ENCODE data around the gene FGD5. TPM values are rescaled to one million over a fixed set of nuclear protein-coding genes. Genes with fewer than 3 reads are reported as not detected.

Gene FGD5
- total and polyA plus RNA-seq, 9 of the 15 experiments (the other 6 are each of a cell fraction or from before 2014, with no cell fraction given): 0.18 TPM; not detected in 8

DNA sequence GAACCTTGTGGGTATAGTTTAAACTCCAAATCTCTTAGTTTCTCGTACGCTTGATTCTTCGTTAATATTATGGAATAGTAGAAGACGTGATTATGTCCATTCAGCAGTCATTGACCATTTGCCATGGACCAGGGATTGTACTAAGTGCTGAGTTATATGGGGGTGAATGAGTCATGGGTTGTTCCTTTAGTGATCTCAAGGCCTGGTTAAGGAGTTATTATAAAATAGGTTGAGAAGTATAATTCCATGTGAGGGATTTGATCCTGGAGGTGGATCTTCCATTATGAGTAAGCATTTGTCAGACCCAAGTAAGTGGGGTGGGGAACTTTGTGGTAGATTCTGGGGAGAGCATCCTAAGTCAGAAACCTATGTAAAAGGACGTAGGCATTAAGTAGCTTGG lies 144.0 kb downstream of the FGD5 start:
- in situ Hi-C loops (cut with MboI) (no loop called here), intact Hi-C loops (cut with micrococcal nuclease) (no loop called here)
- Histone ChIP-seq H3K27me3 (ENCODE audit: control insufficient read depth in 2 of 2, insufficient read depth in 2 of 2, low read length in 2 of 2) (no peaks in the 10 kb centered on the region), H3K27ac (ENCODE audit: extremely low read depth, low read depth, low read length) (no peak overlapping the region), H3K79me2 (ENCODE audit: control insufficient read depth, insufficient read depth, low read length) (peaks cover 29% of the 10 kb centered on the region), H3K4me2 (ENCODE audit: insufficient read depth, low read length) (no peak overlapping the region), H3K9me1 (ENCODE audit: control insufficient read depth, insufficient read depth, low read length) (no peaks in the 10 kb centered on the region), H2AFZ (ENCODE audit: low read depth, low read length) (no peak overlapping the region), H3K9me3 (replicated peaks; ENCODE audit: control insufficient read depth, insufficient read depth, low read depth, low read length) (no peaks in the 10 kb centered on the region), H3K36me3 (ENCODE audit: control insufficient read depth, insufficient read depth, low read length) (peaks cover 29% of the 10 kb centered on the region), H3K4me3 (no peak overlapping the region), H3K9ac (ENCODE audit: insufficient read depth in 1 of 2, low read depth in 2 of 2, low read length in 2 of 2) (no peak overlapping the region), H3K4me1 (replicated peaks in 1 of 2; ENCODE audit: control insufficient read depth in 2 of 2, insufficient read depth in 2 of 2, low read length in 2 of 2) (peaks cover 0 to 5% of the 10 kb centered on the region in 2 experiments; a peak in 2 of 5 replicates), H4K20me1 (replicated peaks; ENCODE audit: control insufficient read depth, insufficient read depth, low read length) (no peaks in the 10 kb centered on the region; the same call in 1 of the 2 replicates)
- BruUV-seq (replicated peaks): no TSS peak
- no peak for FAIRE-seq
- 91% methylated on average over 5 of the region's 5 CpGs for WGBS (ENCODE audit: insufficient coverage, low coverage, missing lambda C conversion rate)
- TF ChIP-seq, protein P1, sequence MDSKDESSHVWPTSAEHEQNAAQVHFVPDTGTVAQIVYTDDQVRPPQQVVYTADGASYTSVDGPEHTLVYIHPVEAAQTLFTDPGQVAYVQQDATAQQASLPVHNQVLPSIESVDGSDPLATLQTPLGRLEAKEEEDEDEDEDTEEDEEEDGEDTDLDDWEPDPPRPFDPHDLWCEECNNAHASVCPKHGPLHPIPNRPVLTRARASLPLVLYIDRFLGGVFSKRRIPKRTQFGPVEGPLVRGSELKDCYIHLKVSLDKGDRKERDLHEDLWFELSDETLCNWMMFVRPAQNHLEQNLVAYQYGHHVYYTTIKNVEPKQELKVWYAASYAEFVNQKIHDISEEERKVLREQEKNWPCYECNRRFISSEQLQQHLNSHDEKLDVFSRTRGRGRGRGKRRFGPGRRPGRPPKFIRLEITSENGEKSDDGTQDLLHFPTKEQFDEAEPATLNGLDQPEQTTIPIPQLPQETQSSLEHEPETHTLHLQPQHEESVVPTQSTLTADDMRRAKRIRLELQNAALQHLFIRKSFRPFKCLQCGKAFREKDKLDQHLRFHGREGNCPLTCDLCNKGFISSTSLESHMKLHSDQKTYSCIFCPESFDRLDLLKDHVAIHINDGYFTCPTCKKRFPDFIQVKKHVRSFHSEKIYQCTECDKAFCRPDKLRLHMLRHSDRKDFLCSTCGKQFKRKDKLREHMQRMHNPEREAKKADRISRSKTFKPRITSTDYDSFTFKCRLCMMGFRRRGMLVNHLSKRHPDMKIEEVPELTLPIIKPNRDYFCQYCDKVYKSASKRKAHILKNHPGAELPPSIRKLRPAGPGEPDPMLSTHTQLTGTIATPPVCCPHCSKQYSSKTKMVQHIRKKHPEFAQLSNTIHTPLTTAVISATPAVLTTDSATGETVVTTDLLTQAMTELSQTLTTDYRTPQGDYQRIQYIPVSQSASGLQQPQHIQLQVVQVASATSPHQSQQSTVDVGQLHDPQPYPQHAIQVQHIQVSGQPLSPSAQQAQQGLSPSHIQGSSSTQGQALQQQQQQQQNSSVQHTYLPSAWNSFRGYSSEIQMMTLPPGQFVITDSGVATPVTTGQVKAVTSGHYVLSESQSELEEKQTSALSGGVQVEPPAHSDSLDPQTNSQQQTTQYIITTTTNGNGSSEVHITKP (IDR thresholded peaks at IDR 0.05; ENCODE audit: partially characterized antibody): peak; percentile 84
- TF ChIP-seq SMAD2 (IDR thresholded peaks at IDR 0.05; ENCODE audit: low read depth, low read length) (no peak), ZNF316 (IDR thresholded peaks at IDR 0.05) (0 out of 2 replicates have a peak, but pooled peaks have one; percentile 27), NFE2L1 (tag; IDR thresholded peaks at IDR 0.05; ENCODE audit: borderline replicate concordance, low read depth) (no peak), POU5F1 (IDR thresholded peaks at IDR 0.05; ENCODE audit: borderline replicate concordance, low read depth, low read length, partially characterized antibody) (no peak), THRB (CRISPR knock-in tag; conservative IDR thresholded peaks at IDR 0.05) (no peak)
- no peak for ATAC-seq
- POLR2A ChIA-PET: no interaction called here
- CTCF ChIA-PET (ENCODE audit: low intra/inter-chr PET ratio): no interaction called here
- DNase-seq (ENCODE audit: extremely low read depth in 1 of 4, low spot score in 3 of 4): no peak

Measured in K562 (cell line).